SKM-1 treated with dmso at 0.1 percent for 144 hours (cell line): ENCODE measurements around the gene PDHB.

Experiments
- DNase-seq: peaks from one replicate; lab custom pipeline; 2025; ENCODE audit not compliant: unreplicated experiment; lab: John Stamatoyannopoulos, UW

Gene PDHB

GRCh38 chr3:58433400-58434167 lies at the start of gene PDHB:
TSS of gene PDHB (minus strand) at chr3:58433832. CDS start at chr3:58433809, 23 bp downstream.
- peak; percentile 83 for DNase-seq

GRCh38 chr3:58482917-58483636 lies 49.4 kb upstream of the PDHB start:
- DNase-seq = no peak

GRCh38 chr3:58480309-58480708 lies 46.7 kb upstream of the PDHB start:
- no peak for DNase-seq

GRCh38 chr3:58478781-58479180 lies 45.1 kb upstream of the PDHB start:
- peak; percentile 24 for DNase-seq

GRCh38 chr3:58474967-58475578 lies 41.4 kb upstream of the PDHB start:
- no peak for DNase-seq

GRCh38 chr3:58474348-58474911 lies 40.8 kb upstream of the PDHB start:
- peak; percentile 61 for DNase-seq

GRCh38 chr3:58473275-58473674 lies 39.6 kb upstream of the PDHB start:
- DNase-seq = no peak

- DNase-seq = peak; percentile 77
Measured at GRCh38 chr3:58471025-58471887, 37.6 kb upstream of the PDHB start.

GRCh38 chr3:58470363-58471024 lies 36.9 kb upstream of the PDHB start:
- no peak for DNase-seq

- no peak for DNase-seq
Measured at GRCh38 chr3:58469096-58469495, 35.5 kb upstream of the PDHB start.

- DNase-seq = no peak
Measured at GRCh38 chr3:58466899-58467563, 33.4 kb upstream of the PDHB start.

GRCh38 chr3:58464866-58465265 lies 31.2 kb upstream of the PDHB start:
- DNase-seq = no peak

GRCh38 chr3:58463942-58464271 lies 30.3 kb upstream of the PDHB start:
- no peak for DNase-seq

GRCh38 chr3:58463181-58463941 lies 29.7 kb upstream of the PDHB start:
- DNase-seq = peak; percentile 44

- no peak for DNase-seq
Measured at GRCh38 chr3:58462829-58463180, 29.2 kb upstream of the PDHB start.

- DNase-seq = no peak
Measured at GRCh38 chr3:58459160-58459559, 25.5 kb upstream of the PDHB start.

GRCh38 chr3:58452176-58452575 lies 18.5 kb upstream of the PDHB start:
- no peak for DNase-seq

GRCh38 chr3:58441514-58442450 lies 8.2 kb upstream of the PDHB start:
- no peak for DNase-seq
